SK-N-SH (cell line): ENCODE data around the gene TMEM9.

Experiments
- CTCF ChIP-seq: fragments of 200-600 bp; sonication (generic); IDR thresholded peaks from 2 replicates; pipeline ENCODE4 v1.6.1; 2017; ENCODE audit warnings: antibody characterized with exemption, mild to moderate bottlenecking, moderate library complexity
- EP300 ChIP-seq, 2 experiments: IDR thresholded peaks; 2 replicates each; pipeline versions ENCODE4 v1.4.0 to v1.6.1; 2012; ENCODE audit warnings: borderline replicate concordance in 1 of 2, low read depth in 1 of 2, low read length in 1 of 2
- FOXJ3 ChIP-seq: sonication (generic); formaldehyde crosslinking; IDR thresholded peaks from 2 replicates; pipeline ENCODE4 v1.5.1; 2020; ENCODE audit warnings: mild to moderate bottlenecking, missing genetic modification reagents
- POLR2AphosphoS5 ChIP-seq: IDR thresholded peaks from 2 replicates; pipeline ENCODE4 v1.6.1; 2012; ENCODE audit warnings: low read depth, low read length
- RFX5 ChIP-seq: IDR thresholded peaks from 2 replicates; pipeline ENCODE4 v1.6.1; 2012; ENCODE audit warnings: mild to moderate bottlenecking, improper control_type of control experiment, low read length
- TAF1 ChIP-seq: IDR thresholded peaks from 2 replicates; pipeline ENCODE4 v1.6.1; 2012; ENCODE audit warnings: low read depth, mild to moderate bottlenecking, low read length, moderate library complexity, borderline replicate concordance
- TCF12 ChIP-seq: IDR thresholded peaks from 2 replicates; pipeline ENCODE4 v1.4.0; 2012

- TF ChIP-seq CTCF, result no peak
- TF ChIP-seq FOXJ3 (CRISPR knock-in tag), result no peak
- no peak for TF ChIP-seq TAF1
- TF ChIP-seq EP300 (IDR thresholded peaks at IDR 0.05; ENCODE audit: borderline replicate concordance in 1 of 2, low read depth in 1 of 2, low read length in 1 of 2), result no peak
- no peak for TF ChIP-seq TCF12
- no peak for TF ChIP-seq POLR2AphosphoS5
- TF ChIP-seq RFX5, result no peak
Observed at GRCh38 chr1:201095581-201095980, 58.7 kb downstream of the TMEM9 start.
